LNCAP (cell line): Measurements from ENCODE around the gene CDX1.

ENCODE experiments used
- TF ChIP-seq, protein P1 (sequence below): fragments of 450-650 bp; IDR thresholded peaks from 2 replicates; pipeline ENCODE4 v1.5.1; 2017; ENCODE audit warnings: mild to moderate bottlenecking

CDX1 gene

DNA sequence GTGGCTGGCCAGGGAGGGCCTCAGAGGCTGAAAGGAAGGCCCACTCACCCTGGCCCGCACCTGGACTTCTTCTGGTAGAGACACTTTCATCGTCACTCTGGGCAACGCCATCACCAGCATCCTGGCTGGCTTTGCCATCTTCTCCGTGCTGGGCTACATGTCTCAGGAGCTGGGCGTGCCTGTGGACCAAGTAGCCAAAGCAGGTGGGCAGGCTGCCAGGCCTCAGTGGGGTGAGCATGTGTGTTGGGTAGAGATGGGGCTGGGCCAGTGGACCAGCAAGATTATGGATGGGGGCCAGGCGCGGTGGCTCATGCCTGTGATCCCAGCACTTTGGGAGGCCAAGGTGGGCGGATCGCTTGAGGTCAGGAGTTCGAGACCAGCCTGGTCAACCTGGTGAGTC is 35.9 kb downstream of the CDX1 start:
- TF ChIP-seq, protein P1, sequence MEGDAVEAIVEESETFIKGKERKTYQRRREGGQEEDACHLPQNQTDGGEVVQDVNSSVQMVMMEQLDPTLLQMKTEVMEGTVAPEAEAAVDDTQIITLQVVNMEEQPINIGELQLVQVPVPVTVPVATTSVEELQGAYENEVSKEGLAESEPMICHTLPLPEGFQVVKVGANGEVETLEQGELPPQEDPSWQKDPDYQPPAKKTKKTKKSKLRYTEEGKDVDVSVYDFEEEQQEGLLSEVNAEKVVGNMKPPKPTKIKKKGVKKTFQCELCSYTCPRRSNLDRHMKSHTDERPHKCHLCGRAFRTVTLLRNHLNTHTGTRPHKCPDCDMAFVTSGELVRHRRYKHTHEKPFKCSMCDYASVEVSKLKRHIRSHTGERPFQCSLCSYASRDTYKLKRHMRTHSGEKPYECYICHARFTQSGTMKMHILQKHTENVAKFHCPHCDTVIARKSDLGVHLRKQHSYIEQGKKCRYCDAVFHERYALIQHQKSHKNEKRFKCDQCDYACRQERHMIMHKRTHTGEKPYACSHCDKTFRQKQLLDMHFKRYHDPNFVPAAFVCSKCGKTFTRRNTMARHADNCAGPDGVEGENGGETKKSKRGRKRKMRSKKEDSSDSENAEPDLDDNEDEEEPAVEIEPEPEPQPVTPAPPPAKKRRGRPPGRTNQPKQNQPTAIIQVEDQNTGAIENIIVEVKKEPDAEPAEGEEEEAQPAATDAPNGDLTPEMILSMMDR, result no peak

DNA sequence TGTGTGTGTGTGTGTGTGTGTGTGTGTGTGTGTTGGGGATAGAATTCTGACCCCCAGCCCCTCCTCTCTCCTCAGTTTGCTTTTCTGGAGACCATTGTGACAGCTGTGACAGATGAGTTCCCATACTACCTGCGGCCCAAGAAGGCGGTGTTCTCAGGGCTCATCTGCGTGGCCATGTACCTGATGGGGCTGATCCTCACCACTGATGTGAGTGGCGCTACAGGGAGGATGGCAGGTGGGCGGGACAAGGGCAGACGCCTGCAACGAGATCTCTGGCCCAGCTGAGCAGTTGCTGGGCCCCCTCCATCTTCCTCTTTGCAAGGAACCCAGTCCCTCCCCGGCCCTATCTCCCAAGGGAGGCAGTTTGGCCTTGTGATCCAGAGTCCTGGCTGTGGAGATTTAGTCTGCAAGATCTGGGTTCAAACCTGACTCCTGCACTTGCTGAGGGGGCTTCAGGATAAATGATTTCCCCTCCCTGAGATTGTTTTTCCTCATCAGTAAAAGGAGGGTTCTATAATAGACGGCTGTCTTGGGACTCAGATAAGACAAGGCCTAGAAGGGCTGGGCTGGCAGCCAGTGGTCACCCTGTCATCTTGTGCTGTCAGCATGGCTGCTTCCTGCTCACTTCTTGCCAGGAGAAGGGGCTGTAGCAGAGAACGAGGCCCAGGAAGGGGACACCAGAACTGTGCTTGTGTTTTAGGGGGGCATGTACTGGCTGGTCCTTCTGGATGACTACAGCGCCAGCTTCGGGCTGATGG is 37.4 kb downstream of the CDX1 start:
- TF ChIP-seq, protein P1, result no peak

DNA sequence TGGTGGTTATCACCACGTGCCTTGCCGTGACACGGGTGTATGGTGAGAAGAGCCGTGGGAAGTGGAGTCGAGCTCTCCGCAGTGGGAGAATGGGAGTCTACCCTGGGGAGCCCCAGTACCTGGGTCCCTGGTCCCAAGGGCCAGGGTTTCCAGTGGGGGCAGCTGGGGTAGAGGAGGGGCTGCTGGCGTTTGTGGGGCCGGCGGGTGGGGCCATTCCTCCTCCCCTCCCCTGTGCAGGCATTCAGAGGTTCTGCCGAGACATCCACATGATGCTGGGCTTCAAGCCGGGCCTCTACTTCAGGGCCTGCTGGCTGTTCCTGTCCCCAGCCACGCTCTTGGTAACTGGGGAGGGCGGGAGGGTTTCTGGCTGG is 38.0 kb downstream of the CDX1 start:
- TF ChIP-seq, protein P1, result no peak

DNA sequence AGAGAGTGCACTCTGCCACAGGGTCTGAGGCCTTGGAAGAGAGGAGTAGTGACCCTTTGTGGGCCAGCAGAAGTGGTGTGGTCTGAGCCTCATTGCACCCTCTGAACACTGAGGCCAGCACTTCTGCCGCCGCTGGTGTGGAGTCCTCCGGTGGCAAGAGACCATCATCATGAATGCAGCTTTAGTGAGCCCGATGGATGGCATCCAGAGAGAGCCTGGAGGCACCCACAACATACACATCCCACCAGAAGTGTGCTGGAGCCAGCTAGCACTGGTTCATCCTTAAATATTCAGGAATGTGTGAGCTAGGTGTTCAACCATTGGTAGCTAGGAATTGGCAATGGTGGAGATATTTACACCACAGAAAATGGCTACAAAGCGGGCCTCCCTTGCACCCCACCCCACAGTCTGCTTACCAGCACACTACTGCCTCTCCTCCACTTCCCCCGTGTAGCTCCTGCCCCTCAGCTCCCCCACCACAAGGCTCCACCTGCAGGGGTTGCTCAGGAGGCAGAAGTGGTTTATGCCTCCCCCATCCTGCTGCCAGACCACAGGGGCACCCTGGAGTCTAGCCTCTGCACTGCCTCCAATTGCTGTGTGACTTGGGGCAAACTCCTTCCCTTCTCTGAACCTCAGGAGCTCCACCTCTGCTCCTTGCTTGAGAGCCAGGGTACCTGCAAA is 39.7 kb downstream of the CDX1 start:
- TF ChIP-seq, protein P1, result no peak

DNA sequence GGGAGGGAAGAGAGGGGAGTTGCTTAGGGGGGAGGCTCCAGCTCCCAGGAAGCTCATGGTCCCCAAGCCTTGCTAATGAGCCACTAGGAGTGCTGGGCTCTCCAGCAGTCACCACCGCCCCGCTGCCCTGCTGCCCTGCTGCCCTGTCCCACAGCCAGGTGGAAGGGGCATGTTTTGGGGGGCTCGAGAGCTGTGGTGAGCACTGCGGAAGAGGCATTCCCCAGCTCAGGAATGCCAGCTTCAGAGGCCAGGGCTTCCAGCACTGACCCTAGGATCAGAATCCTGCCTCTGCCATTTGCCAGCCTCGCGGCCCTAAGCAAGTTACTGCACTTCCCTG is 40.2 kb downstream of the CDX1 start:
- TF ChIP-seq, protein P1, result no peak

DNA sequence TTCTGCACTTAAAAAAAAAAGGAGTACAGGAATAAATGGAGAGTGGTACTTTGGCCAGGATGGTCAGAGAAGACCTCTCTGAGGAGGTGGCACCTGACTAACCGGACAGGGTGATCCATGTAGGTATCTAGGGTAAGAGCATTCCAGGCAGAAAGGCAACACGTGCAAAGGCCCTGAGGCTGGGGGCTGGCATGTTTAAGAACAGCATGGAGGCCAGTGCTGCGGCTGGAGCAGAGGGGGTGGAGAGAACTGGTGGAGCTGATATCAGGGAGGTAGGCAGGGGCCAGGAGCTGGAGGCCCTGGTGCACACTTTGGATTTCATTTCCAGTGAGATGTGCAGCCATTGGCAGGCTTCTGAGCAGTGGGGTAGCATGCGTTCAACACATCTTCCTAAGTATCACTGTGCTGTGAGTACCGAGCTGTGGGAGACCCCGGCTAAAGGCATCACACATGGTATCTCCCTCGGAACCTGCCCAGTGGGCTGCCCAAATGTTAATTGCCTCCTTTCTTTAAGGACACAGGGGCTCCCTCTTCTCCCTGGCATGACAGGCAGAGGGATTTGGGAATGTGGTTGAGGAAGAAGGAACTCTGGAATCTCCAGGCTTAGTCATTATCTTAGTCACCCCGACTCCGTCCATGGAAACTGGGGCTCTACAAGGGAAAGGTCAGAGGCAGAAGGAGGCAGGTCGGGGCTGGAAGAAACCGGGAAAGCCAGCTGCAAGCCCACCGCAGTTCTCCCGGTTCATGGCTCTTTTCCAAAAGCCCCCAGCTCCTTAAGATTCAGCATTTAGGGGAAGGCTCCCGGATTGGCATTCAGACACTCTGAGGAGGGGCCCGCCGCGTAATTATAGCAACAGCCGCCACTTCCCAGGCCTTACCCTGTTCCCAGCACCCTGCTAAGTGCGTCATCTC is 41.9 kb downstream of the CDX1 start:
- TF ChIP-seq, protein P1, result no peak

DNA sequence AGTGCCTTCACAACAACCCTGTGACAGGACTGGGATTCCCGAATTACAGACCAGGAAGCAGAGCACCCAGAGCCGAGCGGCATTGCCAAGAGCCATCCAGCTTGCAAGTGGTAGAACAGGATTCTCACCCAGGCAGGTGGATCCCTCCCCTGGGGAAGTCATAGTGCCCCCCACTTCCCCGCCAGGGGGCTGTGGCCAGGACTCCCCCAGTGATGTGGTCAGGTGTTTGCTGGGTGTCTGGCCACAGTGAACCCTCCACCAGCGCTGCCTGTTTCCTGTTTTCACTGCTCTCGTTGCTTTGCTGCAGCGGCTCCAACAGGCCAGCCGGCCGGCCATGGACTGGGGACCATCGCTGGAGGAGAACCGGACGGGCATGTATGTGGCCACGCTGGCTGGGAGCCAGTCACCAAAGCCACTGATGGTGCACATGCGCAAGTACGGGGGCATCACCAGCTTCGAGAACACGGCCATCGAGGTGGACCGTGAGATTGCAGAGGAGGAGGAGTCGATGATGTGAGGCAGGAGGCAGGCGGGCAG is 42.6 kb downstream of the CDX1 start:
- TF ChIP-seq, protein P1, result no peak
